C4-2B (cell line): ENCODE results near the gene KRI1.

Source experiments
- H3K27ac ChIP-seq: fragments of 450-650 bp; 2 replicates; pipeline ENCODE4 v1.5.1; 2017
- CTCF ChIP-seq: fragments of 450-650 bp; conservative IDR thresholded peaks from 2 replicates; pipeline ENCODE4 v1.5.1; 2017; ENCODE audit warnings: mild to moderate bottlenecking
- ZFX ChIP-seq: fragments of 450-650 bp; IDR thresholded peaks from 2 replicates; pipeline ENCODE4 v1.6.1; 2017

Gene KRI1

GRCh38 chr19:10520652-10521318 lies 45.0 kb downstream of the KRI1 start:
- no peak overlapping the region for H3K27ac ChIP-seq
- TF ChIP-seq CTCF (no peak), ZFX (no peak)

GRCh38 chr19:10519421-10519820 lies 46.4 kb downstream of the KRI1 start:
- TF ChIP-seq CTCF = no peak
- TF ChIP-seq ZFX = no peak
- H3K27ac ChIP-seq = no peak overlapping the region

- H3K27ac ChIP-seq = no peak overlapping the region
- TF ChIP-seq CTCF (no peak), ZFX (no peak)
Measured at GRCh38 chr19:10518444-10519361, 47.1 kb downstream of the KRI1 start.

GRCh38 chr19:10517760-10518443 lies 47.9 kb downstream of the KRI1 start:
- H3K27ac ChIP-seq = no peak overlapping the region

GRCh38 chr19:10517361-10517759 lies 48.5 kb downstream of the KRI1 start, which contains the start of gene S1PR5:
S1PR5 (minus strand) TSS chr19:10517447; CDS start chr19:10515011, 2,436 bp downstream.
- no peak for TF ChIP-seq CTCF
- TF ChIP-seq ZFX = no peak
- H3K27ac ChIP-seq = no peak within 1 kb of the TSS

More at GRCh38 chr19:10517760-10518443, 47.9 kb downstream of the KRI1 start:
- TF ChIP-seq ZFX (no peak), CTCF (no peak)

- TF ChIP-seq ZFX (no peak), CTCF (no peak)
- no peak overlapping the region for H3K27ac ChIP-seq
Measured at GRCh38 chr19:10516671-10517286, 49.0 kb downstream of the KRI1 start.
